AG04449 (cell line): ENCODE results near the gene GRIA1.

Experiments
- CTCF ChIA-PET: fragments of 350-600 bp; formaldehyde crosslinking; extraction: SDS; loops from one replicate; lab custom pipeline; 2021; ENCODE audit warnings: antibody characterized with exemption; lab: Yijun Ruan, JAX
- POLR2A ChIA-PET: fragments of 400-600, 350-600 bp; formaldehyde crosslinking; extraction: SDS; loops from one replicate; lab custom pipeline; 2020; ENCODE audit warnings: antibody characterized with exemption, inconsistent platforms; lab: Yijun Ruan, JAX
- DNase-seq: peaks from one replicate; pipeline ENCODE4 v3.0.0-alpha.2; 2010; ENCODE audit warnings: low read depth, low spot score
- H3K4me3 ChIP-seq: 2 replicates; pipeline ENCODE4 v1.5.1; 2011; ENCODE audit warnings: low read depth, mild to moderate bottlenecking, control low read depth, low read length
- CTCF ChIP-seq: IDR thresholded peaks from one replicate; pipeline ENCODE4 v1.5.1; 2011; ENCODE audit warnings: mild to moderate bottlenecking, moderate library complexity, low read length, control low read depth, inconsistent platforms; ENCODE audit not compliant: insufficient read depth; ENCODE audit errors: missing control alignments

Gene GRIA1

GRCh38 chr5:153659039-153659736, 168.7 kb downstream of the GRIA1 start:
- peak; percentile 40 for DNase-seq
- TF ChIP-seq CTCF, result no peak
- H3K4me3 ChIP-seq, result no peak overlapping the region
- ChIA-PET CTCF (interaction anchor here (1.2 to 1.6 kb wide), 2 partner anchors 162 to 306 kb away, joined by 3 to 5 read pairs; no protein-coding TSS in a partner anchor), POLR2A (interaction anchor here (0.8 kb wide), 1 partner anchor 108 kb away, joined by 3 read pairs; no protein-coding TSS in a partner anchor)

- POLR2A ChIA-PET, result no interaction called here
- H3K4me3 ChIP-seq, result no peak overlapping the region
- DNase-seq, result no peak
- CTCF ChIA-PET, result no interaction called here
- TF ChIP-seq CTCF, result no peak
Measured at GRCh38 chr5:153660919-153661318, 170.4 kb downstream of the GRIA1 start.

- DNase-seq, result no peak
- no peak overlapping the region for H3K4me3 ChIP-seq
- TF ChIP-seq CTCF, result no peak
- CTCF ChIA-PET, result no interaction called here
- POLR2A ChIA-PET, result no interaction called here
Measured at GRCh38 chr5:153661897-153662296, 171.4 kb downstream of the GRIA1 start.

GRCh38 chr5:153670101-153670500, 179.6 kb downstream of the GRIA1 start:
- no peak for TF ChIP-seq CTCF
- no peak overlapping the region for H3K4me3 ChIP-seq
- no peak for DNase-seq
- CTCF ChIA-PET, result interaction anchor here (1.4 kb wide), 1 partner anchor 16 kb away, joined by 4 read pairs; no protein-coding TSS in a partner anchor
- POLR2A ChIA-PET, result no interaction called here

GRCh38 chr5:153671653-153672346, 181.3 kb downstream of the GRIA1 start:
- ChIA-PET POLR2A (interaction anchor here (0.6 kb wide), 1 partner anchor 623 kb away, joined by 3 read pairs; no protein-coding TSS in a partner anchor), CTCF (no interaction called here)
- TF ChIP-seq CTCF, result no peak
- DNase-seq, result no peak
- no peak overlapping the region for H3K4me3 ChIP-seq
